ENCODE results near the gene KLHDC9. TPM values are rescaled to one million over a fixed set of nuclear protein-coding genes. Genes with fewer than 3 reads are reported as not detected.

The KLHDC9 gene
- total RNA-seq, 1 donor from 2014 or later = not detected

DNA sequence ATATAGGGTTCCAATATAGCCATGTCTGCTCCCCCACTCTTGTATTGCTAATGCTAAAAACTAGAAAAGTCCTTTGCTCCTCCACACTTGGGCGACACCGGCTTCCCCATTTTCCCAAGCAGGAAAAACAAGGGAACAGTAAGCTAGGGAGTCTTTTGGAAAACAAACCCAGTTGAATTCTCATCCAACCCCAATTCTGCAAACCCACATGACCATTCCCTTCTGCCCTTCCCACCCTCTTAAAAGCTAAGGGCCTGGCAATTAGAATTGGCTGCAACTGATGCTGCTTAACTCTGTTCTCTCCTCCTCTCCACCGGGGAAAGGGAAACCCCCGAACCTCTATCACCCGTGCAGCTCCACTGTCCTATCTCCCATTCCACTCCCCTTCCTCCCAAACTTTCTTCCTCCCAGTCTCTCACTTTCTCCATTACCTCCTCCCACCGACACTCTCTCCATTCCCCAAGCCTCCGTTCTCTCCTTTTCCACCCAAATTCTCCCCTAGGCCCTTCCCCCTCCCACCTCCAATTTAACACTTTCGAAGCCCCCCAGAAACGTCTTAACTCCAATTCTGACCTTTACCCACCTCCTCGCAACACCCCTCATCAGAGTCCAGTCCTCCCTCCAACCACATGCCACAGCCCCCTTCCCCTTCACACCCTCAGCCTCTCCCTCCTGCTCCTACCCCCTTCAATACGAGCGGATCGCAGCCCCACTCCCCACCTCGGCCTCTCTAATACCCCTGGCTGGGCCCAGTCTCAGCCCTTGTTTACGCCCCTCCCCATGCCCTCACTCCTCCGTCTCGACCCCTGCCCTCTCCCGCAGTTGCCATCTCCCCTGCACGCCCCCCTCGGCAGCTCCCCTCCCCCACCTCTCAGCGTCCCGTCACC, 33.6 kb downstream of the KLHDC9 start:
- no peaks in the 10 kb centered on the region for H3K9me3 Mint-ChIP-seq
- no peaks in the 10 kb centered on the region for H3K27me3 Mint-ChIP-seq (ENCODE audit: low read depth)
- H3K4me3 Mint-ChIP-seq (ENCODE audit: low read depth) = no peak overlapping the region
- peaks cover 48% of the 10 kb centered on the region for H3K36me3 Mint-ChIP-seq (ENCODE audit: low read depth)
- no peak overlapping the region for H3K27ac Mint-ChIP-seq
- DNase-seq (ENCODE audit: low spot score) = no peak
- peaks cover 42% of the 10 kb centered on the region for H3K4me1 Mint-ChIP-seq (ENCODE audit: low read depth)
- intact Hi-C loops (cut with micrococcal nuclease) = loop anchor here (1.0 to 5.0 kb wide), 8 partner anchors 14 to 119 kb away; partner anchors contain the start of genes B4GALT3, PPOX and UFC1

GRCh38 chr1:161132410-161133219, 34.5 kb downstream of the KLHDC9 start, which contains the start of gene DEDD:
TSS of gene DEDD (minus strand) at chr1:161132667. CDS start at chr1:161124462, 8,205 bp downstream.
- Mint-ChIP-seq H3K4me3 (ENCODE audit: low read depth) (no peak within 1 kb of the TSS), H3K4me1 (ENCODE audit: low read depth) (peaks cover 35% of the 10 kb centered on the region), H3K27me3 (ENCODE audit: low read depth) (no peaks in the 10 kb centered on the region), H3K9me3 (no peaks in the 10 kb centered on the region), H3K27ac (no peak within 1 kb of the TSS), H3K36me3 (ENCODE audit: low read depth) (peaks cover 40% of the 10 kb centered on the region)
- peak; percentile 89 for DNase-seq (ENCODE audit: low spot score)
- intact Hi-C loops (cut with micrococcal nuclease) = loop anchor here (1.0 to 5.0 kb wide), 8 partner anchors 15 to 120 kb away; partner anchors contain the start of genes B4GALT3, PPOX and UFC1

GRCh38 chr1:161133220-161133740, 35.1 kb downstream of the KLHDC9 start:
- Mint-ChIP-seq H3K4me3 (ENCODE audit: low read depth) (no peak overlapping the region), H3K36me3 (ENCODE audit: low read depth) (peaks cover 33% of the 10 kb centered on the region), H3K27me3 (ENCODE audit: low read depth) (no peaks in the 10 kb centered on the region), H3K4me1 (ENCODE audit: low read depth) (peaks cover 32% of the 10 kb centered on the region), H3K27ac (no peak overlapping the region), H3K9me3 (no peaks in the 10 kb centered on the region)
- DNase-seq (ENCODE audit: low spot score) = no peak
- intact Hi-C loops (cut with micrococcal nuclease) = loop anchor here (2.0 to 5.0 kb wide), 4 partner anchors 40 to 121 kb away; partner anchors contain the start of gene B4GALT3

GRCh38 chr1:161137881-161138280, 39.7 kb downstream of the KLHDC9 start:
- Mint-ChIP-seq H3K9me3 (no peaks in the 10 kb centered on the region), H3K36me3 (ENCODE audit: low read depth) (peaks cover 5% of the 10 kb centered on the region), H3K4me3 (ENCODE audit: low read depth) (no peak overlapping the region), H3K4me1 (ENCODE audit: low read depth) (peaks cover 6% of the 10 kb centered on the region), H3K27me3 (ENCODE audit: low read depth) (no peaks in the 10 kb centered on the region), H3K27ac (no peak overlapping the region)
- DNase-seq (ENCODE audit: low spot score) = no peak
- intact Hi-C loops (cut with micrococcal nuclease) = no loop called here

DNA sequence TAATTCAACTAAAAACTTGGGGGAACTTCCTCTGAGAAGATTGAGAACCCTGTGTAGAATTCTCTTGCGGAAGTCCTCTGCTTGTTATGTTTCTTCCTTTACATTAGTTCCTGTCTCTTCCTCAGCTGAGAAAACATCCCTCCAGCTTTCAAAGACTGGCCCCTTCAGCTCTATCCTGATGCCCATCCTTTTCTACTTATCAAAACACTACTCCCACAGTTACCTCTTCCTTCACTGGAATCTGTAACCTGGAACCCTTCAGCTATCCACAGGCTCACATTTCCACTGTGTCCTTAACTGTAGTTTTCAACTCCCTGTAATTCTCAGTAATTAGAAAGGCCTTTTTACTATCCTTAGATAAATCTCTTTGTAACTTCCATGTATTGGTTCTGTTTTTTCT, 40.3 kb downstream of the KLHDC9 start:
- H3K4me1 Mint-ChIP-seq (ENCODE audit: low read depth) = peaks cover 6% of the 10 kb centered on the region
- no peak overlapping the region for H3K27ac Mint-ChIP-seq
- H3K9me3 Mint-ChIP-seq = no peaks in the 10 kb centered on the region
- peaks cover 5% of the 10 kb centered on the region for H3K36me3 Mint-ChIP-seq (ENCODE audit: low read depth)
- H3K4me3 Mint-ChIP-seq (ENCODE audit: low read depth) = no peak overlapping the region
- intact Hi-C loops (cut with micrococcal nuclease) = no loop called here
- no peaks in the 10 kb centered on the region for H3K27me3 Mint-ChIP-seq (ENCODE audit: low read depth)
- no peak for DNase-seq (ENCODE audit: low spot score)

DNA sequence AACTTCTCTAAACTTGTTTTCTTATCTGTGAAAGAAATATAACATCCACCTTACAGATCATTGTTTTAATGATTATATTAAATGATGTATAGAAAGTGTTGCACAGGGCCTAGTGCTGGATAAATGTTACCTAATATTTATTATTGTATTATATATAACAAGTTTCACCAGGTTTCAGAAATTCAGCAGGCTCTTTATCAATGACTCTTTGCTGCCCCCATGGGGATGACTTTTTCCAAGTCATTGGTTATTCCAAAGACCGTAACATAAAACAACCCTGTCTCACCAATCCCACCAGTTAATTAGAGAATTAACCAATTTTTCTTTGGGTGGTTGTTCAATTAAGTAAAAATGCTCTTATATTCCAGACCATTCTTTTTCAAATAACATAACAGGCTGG, 41.6 kb downstream of the KLHDC9 start:
- Mint-ChIP-seq H3K9me3 (no peaks in the 10 kb centered on the region), H3K27ac (no peak overlapping the region), H3K4me1 (ENCODE audit: low read depth) (peaks cover 6% of the 10 kb centered on the region), H3K36me3 (ENCODE audit: low read depth) (peaks cover 5% of the 10 kb centered on the region), H3K4me3 (ENCODE audit: low read depth) (no peak overlapping the region), H3K27me3 (ENCODE audit: low read depth) (no peaks in the 10 kb centered on the region)
- no peak for DNase-seq (ENCODE audit: low spot score)
- intact Hi-C loops (cut with micrococcal nuclease) = no loop called here

GRCh38 chr1:161140755-161141400, 42.7 kb downstream of the KLHDC9 start:
- intact Hi-C loops (cut with micrococcal nuclease) = no loop called here
- Mint-ChIP-seq H3K27me3 (ENCODE audit: low read depth) (no peaks in the 10 kb centered on the region), H3K9me3 (no peaks in the 10 kb centered on the region), H3K27ac (no peak overlapping the region), H3K4me1 (ENCODE audit: low read depth) (peaks cover 3% of the 10 kb centered on the region), H3K4me3 (ENCODE audit: low read depth) (no peak overlapping the region), H3K36me3 (ENCODE audit: low read depth) (no peaks in the 10 kb centered on the region)
- DNase-seq (ENCODE audit: low spot score) = no peak

GRCh38 chr1:161145832-161146231, 47.7 kb downstream of the KLHDC9 start:
- Mint-ChIP-seq H3K27ac (no peak overlapping the region), H3K4me1 (ENCODE audit: low read depth) (no peaks in the 10 kb centered on the region), H3K4me3 (ENCODE audit: low read depth) (no peak overlapping the region), H3K27me3 (ENCODE audit: low read depth) (no peaks in the 10 kb centered on the region), H3K36me3 (ENCODE audit: low read depth) (no peaks in the 10 kb centered on the region), H3K9me3 (no peaks in the 10 kb centered on the region)
- DNase-seq (ENCODE audit: low spot score) = no peak
- intact Hi-C loops (cut with micrococcal nuclease) = no loop called here

Other genes with a start within 250 kb of the KLHDC9 start
- gene CD244, start 235.5 kb upstream of the KLHDC9 start, total RNA-seq = 0.21 and 0.32 TPM in 2 replicates
- gene ITLN1, start 213.2 kb upstream of the KLHDC9 start, total RNA-seq = not detected in 2 replicates
- gene ITLN2, start 143.6 kb upstream of the KLHDC9 start, total RNA-seq = not detected in 2 replicates
- 15.4 and 15.5 TPM in 2 replicates for gene F11R, start 77.2 kb upstream of the KLHDC9 start, total RNA-seq
- gene TSTD1, start 59.4 kb upstream of the KLHDC9 start, total RNA-seq = 49.0 and 49.1 TPM in 2 replicates
- gene USF1, start 52.4 kb upstream of the KLHDC9 start, total RNA-seq = 49.1 and 53.2 TPM in 2 replicates
- gene ARHGAP30, start 28.5 kb upstream of the KLHDC9 start, total RNA-seq = 161 and 170 TPM in 2 replicates
- gene NECTIN4, start 8.8 kb upstream of the KLHDC9 start, total RNA-seq = 0.05 TPM in 1 of 2 replicates, not detected in the other
- 138 and 139 TPM in 2 replicates for gene PFDN2, start 19.7 kb downstream of the KLHDC9 start, total RNA-seq
- 47.5 and 48.5 TPM in 2 replicates for gene NIT1, start 19.7 kb downstream of the KLHDC9 start, total RNA-seq
- 37.5 and 40.3 TPM in 2 replicates for gene DEDD, start 34.3 kb downstream of the KLHDC9 start, total RNA-seq
- 91.5 and 91.8 TPM in 2 replicates for gene UFC1, start 55.6 kb downstream of the KLHDC9 start, total RNA-seq
- 31.9 and 33.0 TPM in 2 replicates for gene USP21, start 61.1 kb downstream of the KLHDC9 start, total RNA-seq
- gene PPOX, start 68.1 kb downstream of the KLHDC9 start, total RNA-seq = 35.6 and 36.5 TPM in 2 replicates
- 57.5 and 57.6 TPM in 2 replicates for gene B4GALT3, start 79.1 kb downstream of the KLHDC9 start, total RNA-seq
- 0.05 and 0.09 TPM in 2 replicates for gene ADAMTS4, start 100.7 kb downstream of the KLHDC9 start, total RNA-seq
- 79.0 and 91.5 TPM in 2 replicates for gene NDUFS2, start 104.0 kb downstream of the KLHDC9 start, total RNA-seq
- gene FCER1G, start 116.9 kb downstream of the KLHDC9 start, total RNA-seq = 0.60 and 0.71 TPM in 2 replicates
- gene APOA2, start 125.3 kb downstream of the KLHDC9 start, total RNA-seq = not detected in 2 replicates
- 22.7 and 24.9 TPM in 2 replicates for gene TOMM40L, start 127.7 kb downstream of the KLHDC9 start, total RNA-seq
- gene NR1I3, start 139.8 kb downstream of the KLHDC9 start, total RNA-seq = not detected in 2 replicates
- not detected in 2 replicates for gene PCP4L1, start 160.4 kb downstream of the KLHDC9 start, total RNA-seq
- gene MPZ, start 211.6 kb downstream of the KLHDC9 start, total RNA-seq = 4.0 TPM in 2 replicates
- gene SDHC, start 216.0 kb downstream of the KLHDC9 start, total RNA-seq = 186 and 190 TPM in 2 replicates

Data from activated T-helper 2 cell treated with anti-CD3 and anti-CD28 coated beads, Interferon-gamma antibody, Interleukin-2, Interleukin-4, amounts not matched to agents 10 μg/mL and 5 μg/mL and 100 μg/mL, durations not matched to agents 14 hours and 24 hours and 36 hours (primary cell).